A673 (cell line): ENCODE data around the gene ELOVL6. TPM values are rescaled to one million over a fixed set of nuclear protein-coding genes. Genes with fewer than 3 reads are reported as not detected.

Experiments used
- BruUV-seq: library from RNA; stranded (reverse); fragments of 400-500 nt; replicated peaks from 2 replicates; lab custom pipeline; 2021; lab: Mats Ljungman, UMichigan
- CTCF ChIA-PET: fragments of 300-600 bp; sonication (Branson Sonifier 250); formaldehyde crosslinking; loops from one replicate; lab custom pipeline; 2022; ENCODE audit warnings: antibody characterized with exemption; lab: Charles Lee
- POLR2A ChIA-PET: fragments of 300-600 bp; sonication (Branson Sonifier 250); formaldehyde crosslinking; loops from one replicate; lab custom pipeline; 2022; ENCODE audit warnings: antibody characterized with exemption; ENCODE audit not compliant: low non-redundant PET; lab: Charles Lee
- DNase-seq: peaks from one replicate; pipeline ENCODE4 v3.0.0-alpha.2; 2015; ENCODE audit warnings: low spot score
- H3K27ac ChIP-seq: fragments of 200-600 bp; sonication (generic); 2 replicates; pipeline ENCODE4 v1.5.1; 2016; ENCODE audit warnings: mixed run types, low read depth, mild to moderate bottlenecking, mixed read lengths, antibody characterized with exemption, low read length; ENCODE audit not compliant: poor library complexity, severe bottlenecking
- H3K27me3 ChIP-seq: fragments of 200-600 bp; sonication (generic); replicated peaks from 2 replicates; pipeline ENCODE4 v1.6.1; 2017; ENCODE audit warnings: mixed run types, low read depth, mild to moderate bottlenecking, mixed read lengths, antibody characterized with exemption, low read length; ENCODE audit not compliant: insufficient read depth, poor library complexity
- H3K36me3 ChIP-seq: fragments of 200-600 bp; sonication (generic); 2 replicates; pipeline ENCODE4 v1.6.1; 2016; ENCODE audit warnings: mixed run types, mild to moderate bottlenecking, mixed read lengths, antibody characterized with exemption, low read length; ENCODE audit not compliant: insufficient read depth, poor library complexity, severe bottlenecking
- H3K4me1 ChIP-seq: fragments of 200-600 bp; sonication (generic); 2 replicates; pipeline ENCODE4 v1.6.1; 2017; ENCODE audit warnings: mixed run types, mild to moderate bottlenecking, mixed read lengths, antibody characterized with exemption, low read length; ENCODE audit not compliant: insufficient read depth, poor library complexity, severe bottlenecking
- H3K4me3 ChIP-seq: fragments of 200-600 bp; sonication (generic); 2 replicates; pipeline ENCODE4 v1.5.1; 2016; ENCODE audit warnings: low read depth, mixed run types, mild to moderate bottlenecking, mixed read lengths, low read length; ENCODE audit not compliant: poor library complexity, severe bottlenecking
- H3K9me3 ChIP-seq: fragments of 200-600 bp; sonication (generic); 2 replicates; pipeline ENCODE4 v1.6.1; 2016; ENCODE audit warnings: mixed run types, low read depth, mild to moderate bottlenecking, mixed read lengths, antibody characterized with exemption, low read length; ENCODE audit not compliant: poor library complexity, severe bottlenecking
- EZH2 ChIP-seq: fragments of 200-600 bp; sonication (generic); IDR thresholded peaks from 2 replicates; pipeline ENCODE4 v1.6.1; 2017; ENCODE audit warnings: borderline replicate concordance, low read depth, mild to moderate bottlenecking, mixed read lengths, antibody characterized with exemption, low read length; ENCODE audit not compliant: poor library complexity, severe bottlenecking
- intact Hi-C: fragments of 100-400 bp; cut with micrococcal nuclease; formaldehyde crosslinking; loops from one replicate; pipeline ENCODE4 v1.10.0; 2022; ENCODE audit not compliant: unreplicated experiment
- total RNA-seq: library from RNA; stranded (reverse); gene quantifications from 2 replicates; pipeline ENCODE4 v1.2.3, GENCODE V29; 2021
- TF ChIP-seq, protein P1 (sequence below): fragments of 300-800, 200-600 bp; sonication (generic); conservative IDR thresholded peaks from 2 replicates; pipeline ENCODE4 v1.5.1; 2017; ENCODE audit warnings: low read depth, mild to moderate bottlenecking, antibody characterized with exemption, low read length, moderate library complexity, mixed read lengths

The ELOVL6 gene
- total RNA-seq, 1 experiment from 2014 or later = 50.0 TPM

GRCh38 chr4:110064934-110065333, 133.5 kb downstream of the ELOVL6 start:
- Histone ChIP-seq H3K27me3 (no peaks in the 10 kb centered on the region), H3K27ac (no peak overlapping the region), H3K4me3 (no peak overlapping the region), H3K9me3 (no peaks in the 10 kb centered on the region), H3K36me3 (no peaks in the 10 kb centered on the region), H3K4me1 (peaks cover 4% of the 10 kb centered on the region)
- DNase-seq = no peak
- BruUV-seq = no TSS peak
- TF ChIP-seq EZH2 = no peak
- TF ChIP-seq, protein P1, sequence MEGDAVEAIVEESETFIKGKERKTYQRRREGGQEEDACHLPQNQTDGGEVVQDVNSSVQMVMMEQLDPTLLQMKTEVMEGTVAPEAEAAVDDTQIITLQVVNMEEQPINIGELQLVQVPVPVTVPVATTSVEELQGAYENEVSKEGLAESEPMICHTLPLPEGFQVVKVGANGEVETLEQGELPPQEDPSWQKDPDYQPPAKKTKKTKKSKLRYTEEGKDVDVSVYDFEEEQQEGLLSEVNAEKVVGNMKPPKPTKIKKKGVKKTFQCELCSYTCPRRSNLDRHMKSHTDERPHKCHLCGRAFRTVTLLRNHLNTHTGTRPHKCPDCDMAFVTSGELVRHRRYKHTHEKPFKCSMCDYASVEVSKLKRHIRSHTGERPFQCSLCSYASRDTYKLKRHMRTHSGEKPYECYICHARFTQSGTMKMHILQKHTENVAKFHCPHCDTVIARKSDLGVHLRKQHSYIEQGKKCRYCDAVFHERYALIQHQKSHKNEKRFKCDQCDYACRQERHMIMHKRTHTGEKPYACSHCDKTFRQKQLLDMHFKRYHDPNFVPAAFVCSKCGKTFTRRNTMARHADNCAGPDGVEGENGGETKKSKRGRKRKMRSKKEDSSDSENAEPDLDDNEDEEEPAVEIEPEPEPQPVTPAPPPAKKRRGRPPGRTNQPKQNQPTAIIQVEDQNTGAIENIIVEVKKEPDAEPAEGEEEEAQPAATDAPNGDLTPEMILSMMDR = no peak
- intact Hi-C loops = no loop called here
- CTCF ChIA-PET = no interaction called here
- POLR2A ChIA-PET = no interaction called here

DNA sequence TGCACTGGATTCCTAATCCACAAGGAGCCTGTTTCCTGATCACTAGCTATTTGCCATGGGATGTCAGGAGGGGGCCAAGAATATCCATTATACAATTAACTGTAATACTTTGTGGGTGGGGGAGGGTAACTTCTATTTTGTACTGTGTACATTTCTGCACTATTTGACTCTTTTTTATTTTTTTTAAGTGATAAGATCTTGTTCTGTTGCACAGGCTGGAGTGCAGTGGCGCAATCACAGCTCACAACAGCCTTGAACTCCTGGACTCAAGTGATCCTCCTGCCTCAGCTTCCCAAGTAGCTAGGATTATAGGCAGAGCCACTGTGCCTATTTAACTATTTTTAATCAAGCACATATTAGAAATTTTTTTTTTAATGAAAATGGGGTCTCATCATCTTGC, 134.1 kb downstream of the ELOVL6 start:
- H3K9me3 ChIP-seq = no peaks in the 10 kb centered on the region
- BruUV-seq = no TSS peak
- no peak for DNase-seq
- intact Hi-C loops = no loop called here
- H3K36me3 ChIP-seq = no peaks in the 10 kb centered on the region
- H3K27me3 ChIP-seq = no peaks in the 10 kb centered on the region
- ChIA-PET CTCF (no interaction called here), POLR2A (no interaction called here)
- peaks cover 5% of the 10 kb centered on the region for H3K4me1 ChIP-seq
- no peak overlapping the region for H3K4me3 ChIP-seq
- no peak overlapping the region for H3K27ac ChIP-seq
- TF ChIP-seq, protein P1 = no peak
- no peak for TF ChIP-seq EZH2

GRCh38 chr4:110062166-110062565, 136.2 kb downstream of the ELOVL6 start:
- intact Hi-C loops = no loop called here
- H3K27ac ChIP-seq = no peak overlapping the region
- DNase-seq = no peak
- POLR2A ChIA-PET = no interaction called here
- TF ChIP-seq, protein P1 = no peak
- TF ChIP-seq EZH2 = no peak
- no peak overlapping the region for H3K4me3 ChIP-seq
- H3K4me1 ChIP-seq = peaks cover 5% of the 10 kb centered on the region
- H3K27me3 ChIP-seq = no peaks in the 10 kb centered on the region
- CTCF ChIA-PET = no interaction called here
- no peaks in the 10 kb centered on the region for H3K36me3 ChIP-seq
- BruUV-seq = no TSS peak
- no peaks in the 10 kb centered on the region for H3K9me3 ChIP-seq
